Lower leg skin (tissue), 4 donors: ENCODE measurements around the gene MORC2. TPM values are rescaled to one million over a fixed set of nuclear protein-coding genes. Genes with fewer than 3 reads are reported as not detected.

Experiments used
- DNase-seq, 2 donors: peaks; one replicate each; pipeline ENCODE4 v3.0.0-alpha.2; 2019; ENCODE audit warnings: low spot score in 2 of 2
- H3K4me3 ChIP-seq: fragments of 200-600 bp; sonication (generic); 2 replicates; pipeline ENCODE4 v1.5.1; 2017; ENCODE audit warnings: mild to moderate bottlenecking, low read depth; ENCODE audit not compliant: poor library complexity, severe bottlenecking
- POLR2A ChIP-seq, 2 donors: fragments of 450-650 bp; IDR thresholded peaks; one replicate each; pipeline ENCODE4 v1.6.1; 2016 to 2017; ENCODE audit warnings: antibody characterized with exemption in 2 of 2, mild to moderate bottlenecking in 1 of 2, moderate library complexity in 1 of 2
- WGBS, 2 donors: methylation state at CpG; one replicate each; pipeline ENCODE4 v1.1.5; 2018; 5-methylcytosine and 5-hydroxymethylcytosine counted together
- intact Hi-C: fragments of 100-400 bp; cut with DNase I; formaldehyde crosslinking; loops from one replicate; pipeline ENCODE4 v1.15.0; 2023; ENCODE audit warnings: low total_unique reads
- total RNA-seq, 4 donors: library from RNA; depleted of rRNA; stranded (reverse); fragments of >200 nt; gene quantifications; one replicate each; pipeline ENCODE4 v1.1.0, GENCODE V29; 2016
- TF ChIP-seq, protein P1 (sequence below), 3 donors: fragments of 450-650 bp; IDR thresholded peaks; one replicate each; pipeline ENCODE4 v1.5.1; 2016; ENCODE audit warnings: antibody characterized with exemption in 3 of 3, mild to moderate bottlenecking in 3 of 3, moderate library complexity in 2 of 3

MORC2 gene
- total RNA-seq, 4 donors from 2014 or later: 16.2 to 34.7 (median 21.4) TPM

- TF ChIP-seq POLR2A (IDR thresholded peaks at IDR 0.05): no peak
- TF ChIP-seq, protein P1, sequence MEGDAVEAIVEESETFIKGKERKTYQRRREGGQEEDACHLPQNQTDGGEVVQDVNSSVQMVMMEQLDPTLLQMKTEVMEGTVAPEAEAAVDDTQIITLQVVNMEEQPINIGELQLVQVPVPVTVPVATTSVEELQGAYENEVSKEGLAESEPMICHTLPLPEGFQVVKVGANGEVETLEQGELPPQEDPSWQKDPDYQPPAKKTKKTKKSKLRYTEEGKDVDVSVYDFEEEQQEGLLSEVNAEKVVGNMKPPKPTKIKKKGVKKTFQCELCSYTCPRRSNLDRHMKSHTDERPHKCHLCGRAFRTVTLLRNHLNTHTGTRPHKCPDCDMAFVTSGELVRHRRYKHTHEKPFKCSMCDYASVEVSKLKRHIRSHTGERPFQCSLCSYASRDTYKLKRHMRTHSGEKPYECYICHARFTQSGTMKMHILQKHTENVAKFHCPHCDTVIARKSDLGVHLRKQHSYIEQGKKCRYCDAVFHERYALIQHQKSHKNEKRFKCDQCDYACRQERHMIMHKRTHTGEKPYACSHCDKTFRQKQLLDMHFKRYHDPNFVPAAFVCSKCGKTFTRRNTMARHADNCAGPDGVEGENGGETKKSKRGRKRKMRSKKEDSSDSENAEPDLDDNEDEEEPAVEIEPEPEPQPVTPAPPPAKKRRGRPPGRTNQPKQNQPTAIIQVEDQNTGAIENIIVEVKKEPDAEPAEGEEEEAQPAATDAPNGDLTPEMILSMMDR (IDR thresholded peaks at IDR 0.05): no peak
- intact Hi-C loops: no loop called here
- H3K4me3 ChIP-seq: no peak overlapping the region
- DNase-seq: no peak
- WGBS, 2 donors: 68 to 70% methylated on average over 1 of the region's 1 CpG
Observed at GRCh38 chr22:30994960-30995359, 26.4 kb upstream of the MORC2 start.

GRCh38 chr22:30992565-30992964 is 24.0 kb upstream of the MORC2 start:
- 43 to 66% methylated on average over 2 of the region's 2 CpGs for WGBS, 2 donors
- no peak overlapping the region for H3K4me3 ChIP-seq
- intact Hi-C loops: no loop called here
- no peak for DNase-seq
- TF ChIP-seq POLR2A (IDR thresholded peaks at IDR 0.05): no peak
- TF ChIP-seq, protein P1 (IDR thresholded peaks at IDR 0.05): no peak

DNA sequence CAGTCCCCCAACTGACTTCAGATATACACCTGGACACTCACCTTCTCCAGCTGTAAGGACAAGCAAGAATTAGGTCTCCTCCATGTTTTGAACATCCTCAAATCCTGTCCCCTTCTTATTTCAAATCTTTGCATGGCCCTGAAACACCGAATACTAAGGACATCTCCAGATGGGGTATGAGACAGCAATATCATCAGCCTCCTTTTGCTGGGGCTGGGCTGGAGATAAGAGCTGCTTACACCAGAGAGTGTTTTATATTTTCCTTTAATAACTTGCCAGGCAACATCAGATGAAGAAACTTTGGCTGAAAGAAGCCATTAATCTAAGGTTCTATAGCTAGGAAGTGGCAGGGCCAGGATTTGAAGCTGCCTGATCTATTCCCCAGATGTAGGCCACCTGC is 22.1 kb upstream of the MORC2 start:
- WGBS, 2 donors: 81 to 95% methylated on average over 1 of the region's 1 CpG
- intact Hi-C loops: no loop called here
- DNase-seq: no peak
- no peak overlapping the region for H3K4me3 ChIP-seq
- TF ChIP-seq, protein P1 (IDR thresholded peaks at IDR 0.05): no peak
- TF ChIP-seq POLR2A (IDR thresholded peaks at IDR 0.05): no peak

DNA sequence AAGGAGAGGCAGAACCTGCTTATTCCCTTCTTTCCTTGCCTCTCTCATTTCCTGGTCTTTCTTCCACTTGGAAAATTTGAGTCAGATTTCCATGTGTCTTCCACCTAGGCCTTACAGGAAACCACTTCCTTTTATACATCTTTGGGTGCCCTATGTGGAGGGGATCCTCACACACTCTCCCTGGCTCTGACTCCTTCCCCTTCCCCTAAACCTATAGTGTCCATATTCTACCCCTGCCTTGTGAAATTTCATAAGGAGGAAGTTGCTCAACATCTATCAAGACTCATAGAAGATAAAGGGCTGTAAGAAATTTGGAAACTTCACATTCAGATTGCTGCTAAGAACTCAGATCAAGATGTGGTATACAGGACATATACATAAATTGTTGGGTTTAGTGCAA is 20.9 kb upstream of the MORC2 start:
- no peak for DNase-seq
- intact Hi-C loops: no loop called here
- TF ChIP-seq, protein P1 (IDR thresholded peaks at IDR 0.05): no peak
- TF ChIP-seq POLR2A (IDR thresholded peaks at IDR 0.05): no peak
- H3K4me3 ChIP-seq: no peak overlapping the region

DNA sequence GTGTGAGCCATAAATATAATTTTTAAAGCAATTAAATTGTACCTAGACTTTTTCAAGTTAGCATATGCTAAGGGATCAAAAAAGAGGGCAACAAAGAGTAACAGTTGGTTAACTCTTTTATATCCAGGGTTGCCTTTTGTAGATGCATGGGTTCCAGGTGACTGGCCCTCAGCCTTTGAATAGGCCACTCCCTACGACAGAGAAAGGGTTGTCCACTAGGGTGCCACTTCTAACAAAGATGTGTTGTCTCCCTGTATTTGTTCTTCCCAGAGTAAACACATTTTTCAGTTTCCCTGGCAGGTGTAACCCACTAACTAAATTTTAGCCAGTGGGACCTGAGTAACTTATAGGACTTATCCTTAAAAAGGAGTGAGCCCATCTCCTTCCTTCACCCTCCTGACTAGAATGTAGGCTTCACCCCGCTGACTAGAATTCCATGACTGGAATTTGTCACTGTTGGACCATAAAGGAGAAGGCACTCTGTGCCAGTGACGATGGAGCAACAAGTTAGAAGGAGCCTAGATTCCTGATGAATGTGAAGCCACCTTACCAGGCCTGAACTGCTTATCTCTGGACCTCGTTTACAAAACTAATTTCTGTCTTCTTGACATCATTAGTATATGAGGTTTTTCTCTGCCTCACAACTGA is 17.1 kb upstream of the MORC2 start:
- no peak for TF ChIP-seq POLR2A (IDR thresholded peaks at IDR 0.05)
- TF ChIP-seq, protein P1 (IDR thresholded peaks at IDR 0.05): no peak
- 88 to 91% methylated on average over 4 of the region's 4 CpGs for WGBS, 2 donors
- DNase-seq: no peak
- H3K4me3 ChIP-seq: no peak overlapping the region
- intact Hi-C loops: no loop called here

DNA sequence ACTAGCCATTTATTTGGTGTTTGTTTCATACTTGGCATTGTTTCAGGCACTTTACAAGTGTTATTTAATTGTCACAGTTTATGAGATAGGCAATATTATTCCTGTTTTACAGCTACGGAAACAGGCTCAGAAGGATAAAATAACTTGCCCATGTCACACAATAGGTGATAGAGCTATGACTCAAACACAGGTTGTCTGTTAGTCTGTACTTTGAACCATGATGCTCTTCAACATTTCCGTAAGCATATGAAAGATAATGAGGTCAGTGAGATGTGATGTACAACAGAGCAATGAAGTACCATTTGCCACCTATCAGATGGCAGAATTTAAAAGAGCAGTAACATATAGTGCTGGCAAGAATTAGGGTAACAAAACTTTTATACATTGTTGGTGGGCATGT is 15.7 kb upstream of the MORC2 start:
- TF ChIP-seq, protein P1 (IDR thresholded peaks at IDR 0.05): no peak
- TF ChIP-seq POLR2A (IDR thresholded peaks at IDR 0.05): no peak
- H3K4me3 ChIP-seq: no peak overlapping the region
- WGBS, 2 donors: 81 to 86% methylated on average over 2 of the region's 2 CpGs
- DNase-seq: no peak
- intact Hi-C loops: no loop called here
